Keratinocyte (primary cell): ENCODE results near the gene HEPACAM. TPM values are rescaled to one million over a fixed set of nuclear protein-coding genes. Genes with fewer than 3 reads are reported as not detected.

Experiments used
- DNase-seq: peaks from one replicate; pipeline ENCODE4 v3.0.0-alpha.2; 2011; ENCODE audit warnings: low read depth, missing footprints, low spot score
- FAIRE-seq: peaks from 2 replicates; lab custom pipeline; 2011; peaks lifted over from hg19 to GRCh38; lab: Jason Lieb, UNC
- H2AFZ ChIP-seq: 2 replicates; pipeline ENCODE4 v1.6.0; 2012; ENCODE audit warnings: low read length, control low read depth, inconsistent platforms; ENCODE audit not compliant: control insufficient read depth
- H3K27ac ChIP-seq: 2 replicates; pipeline ENCODE4 v1.5.1; 2011; ENCODE audit warnings: low read length; ENCODE audit not compliant: control insufficient read depth, insufficient read depth
- H3K27me3 ChIP-seq: 3 replicates; pipeline ENCODE4 v1.6.0; 2011; ENCODE audit warnings: low read length; ENCODE audit not compliant: control insufficient read depth, insufficient read depth; ENCODE audit errors: extremely low read depth
- H3K36me3 ChIP-seq, 2 experiments: 2 replicates in 1 of 2; 3 replicates in 1 of 2; pipeline ENCODE4 v1.5.1; 2011; ENCODE audit warnings: low read length in 2 of 2, mild to moderate bottlenecking in 1 of 2; ENCODE audit not compliant: control insufficient read depth in 2 of 2, insufficient read depth in 2 of 2; ENCODE audit errors: extremely low read depth in 1 of 2
- H3K4me1 ChIP-seq: 3 replicates; pipeline ENCODE4 v1.5.1; 2011; ENCODE audit warnings: low read length; ENCODE audit not compliant: control insufficient read depth, insufficient read depth; ENCODE audit errors: extremely low read depth
- H3K4me2 ChIP-seq: 3 replicates; pipeline ENCODE4 v1.6.0; 2011; ENCODE audit warnings: low read depth, low read length; ENCODE audit not compliant: control insufficient read depth, insufficient read depth; ENCODE audit errors: extremely low read depth
- H3K4me3 ChIP-seq, 3 experiments: fragments of 200-600 bp in 1 of 3; sonication (generic) in 1 of 3; 2 replicates in 2 of 3; 3 replicates in 1 of 3; pipeline ENCODE4 v1.5.1; 2011 to 2016; ENCODE audit warnings: low read length in 3 of 3, mild to moderate bottlenecking in 3 of 3, control low read depth in 2 of 3, inconsistent platforms in 1 of 3, low read depth in 1 of 3, mixed read lengths in 1 of 3, mixed run types in 1 of 3, moderate library complexity in 1 of 3; ENCODE audit not compliant: control insufficient read depth in 2 of 3, insufficient read depth in 2 of 3; ENCODE audit errors: extremely low read depth in 1 of 3
- H3K79me2 ChIP-seq: 2 replicates; pipeline ENCODE4 v1.6.0; 2012; ENCODE audit warnings: low read length; ENCODE audit not compliant: control insufficient read depth, insufficient read depth
- H3K9ac ChIP-seq: 3 replicates; pipeline ENCODE4 v1.6.0; 2011; ENCODE audit warnings: low read length; ENCODE audit not compliant: control insufficient read depth, insufficient read depth; ENCODE audit errors: extremely low read depth
- H3K9me1 ChIP-seq: 3 replicates; pipeline ENCODE4 v1.6.0; 2011; ENCODE audit warnings: low read length; ENCODE audit not compliant: control insufficient read depth, insufficient read depth; ENCODE audit errors: extremely low read depth
- H3K9me3 ChIP-seq: 2 replicates; pipeline ENCODE4 v1.5.1; 2012; ENCODE audit warnings: low read depth, low read length; ENCODE audit not compliant: control insufficient read depth
- H4K20me1 ChIP-seq: 3 replicates; pipeline ENCODE4 v1.6.0; 2011; ENCODE audit warnings: low read length; ENCODE audit not compliant: control insufficient read depth, insufficient read depth; ENCODE audit errors: extremely low read depth
- CTCF ChIP-seq, 3 experiments: IDR thresholded peaks in 1 of 3; conservative IDR thresholded peaks in 1 of 3; optimal IDR thresholded peaks in 1 of 3; 2 replicates in 2 of 3; 3 replicates in 1 of 3; pipeline versions ENCODE3 to v1.5.1; 2011; ENCODE audit warnings: low read length in 3 of 3, mild to moderate bottlenecking in 3 of 3, moderate library complexity in 2 of 3, control low read depth in 1 of 3, inconsistent platforms in 1 of 3; ENCODE audit not compliant: insufficient read depth in 2 of 3; ENCODE audit errors: extremely low read depth in 1 of 3
- EZH2 ChIP-seq: IDR thresholded peaks from one replicate; pipeline ENCODE4 v1.6.1; 2012; ENCODE audit warnings: inconsistent platforms, mild to moderate bottlenecking, low read length, moderate library complexity
- dilution Hi-C: fragments of 300-500 bp; cut with MboI; formaldehyde crosslinking; loops from one replicate; pipeline ENCODE4 v1.7.0; 2020; ENCODE audit warnings: low sequenced_read_pairs; ENCODE audit not compliant: extremely low pct_ligation_motif_present
- polyA plus RNA-seq, 5 experiments: library from polyadenylated mRNA; depleted of rRNA in 3 of 5; stranded (reverse) in 3 of 5; stranded (forward) in 1 of 5; unstranded in 1 of 5; fragments of >200 nt; gene quantifications; 1 replicate in 1 of 5; 2 replicates in 3 of 5; 3 replicates in 1 of 5; pipeline versions ENCODE4 v1.2.1 to v1.2.3, GENCODE V29; 2011 to 2012; ENCODE audit warnings: missing spikeins in 2 of 5, low read depth in 1 of 5, low replicate concordance in 1 of 5

HEPACAM gene
- polyA plus RNA-seq, 1 donor (not counting 4 experiments of a cell fraction or from before 2014, with no cell fraction given), result not detected

DNA sequence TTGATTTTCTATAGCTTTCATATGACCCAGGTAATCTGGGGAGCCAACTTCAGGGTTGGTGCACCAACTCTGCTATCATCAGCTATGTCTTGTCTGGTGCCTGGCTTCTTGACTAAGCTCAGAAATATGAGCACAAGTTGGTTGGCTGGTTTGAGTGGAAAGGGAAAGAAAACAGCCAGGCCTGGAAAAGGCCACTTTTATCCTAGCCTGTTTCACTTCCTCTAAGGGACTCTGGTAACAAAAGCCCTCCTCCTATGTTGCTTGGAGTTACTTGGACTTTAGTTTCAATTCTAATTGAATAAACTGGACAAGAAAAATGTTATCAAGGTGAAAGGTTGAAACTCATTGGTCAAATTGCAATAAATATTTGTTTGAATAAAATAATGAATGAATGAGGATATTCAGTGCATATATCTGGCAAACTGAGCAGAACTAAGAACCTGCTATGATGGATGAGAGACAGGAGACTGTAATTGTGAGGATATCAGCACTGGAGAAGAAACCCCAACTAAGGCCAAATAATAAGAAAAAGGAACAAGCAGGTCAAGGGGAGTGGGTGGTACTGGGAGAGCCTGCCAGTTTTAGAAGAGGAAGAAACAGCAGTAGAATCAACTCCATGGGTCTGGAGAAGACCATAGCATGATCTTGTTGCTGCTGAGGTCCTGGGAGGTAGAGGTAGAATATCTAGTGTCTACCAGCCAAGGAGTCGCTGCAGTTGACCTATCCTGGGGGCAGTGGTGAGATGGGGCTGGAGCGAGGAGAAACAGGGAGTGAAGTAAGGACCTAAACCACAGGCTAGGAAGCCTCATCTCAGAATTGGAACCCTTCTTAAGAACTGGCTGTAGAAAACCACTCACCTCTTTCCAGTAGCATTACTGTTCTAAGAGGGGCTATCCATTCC lies 46.4 kb downstream of the HEPACAM start:
- Histone ChIP-seq H3K4me2 (no peak overlapping the region), H3K9ac (no peak overlapping the region), H3K27me3 (no peaks in the 10 kb centered on the region), H3K4me1 (peaks cover under 1% of the 10 kb centered on the region), H4K20me1 (no peaks in the 10 kb centered on the region), H3K9me1 (no peaks in the 10 kb centered on the region), H3K9me3 (no peaks in the 10 kb centered on the region), H3K79me2 (no peaks in the 10 kb centered on the region), H3K27ac (no peak overlapping the region), H2AFZ (no peak overlapping the region), H3K36me3 (no peaks in the 10 kb centered on the region), H3K4me3 (no peak overlapping the region)
- TF ChIP-seq CTCF (optimal IDR thresholded peaks at IDR 0.05 in 1 of 3, IDR thresholded peaks at IDR 0.05 in 1 of 3, conservative IDR thresholded peaks at IDR 0.05 in 1 of 3; ENCODE audit: extremely low read depth in 1 of 3, insufficient read depth in 2 of 3, low read length in 3 of 3) (no peak), EZH2 (no peak)
- FAIRE-seq, result no peak
- dilution Hi-C loops, result no loop called here
- no peak for DNase-seq

- Histone ChIP-seq H3K4me3 (no peak overlapping the region), H3K9me3 (no peaks in the 10 kb centered on the region), H3K27ac (no peak overlapping the region), H3K27me3 (no peaks in the 10 kb centered on the region), H3K79me2 (no peaks in the 10 kb centered on the region), H2AFZ (no peak overlapping the region), H4K20me1 (no peaks in the 10 kb centered on the region), H3K4me2 (no peak overlapping the region), H3K9ac (no peak overlapping the region), H3K9me1 (no peaks in the 10 kb centered on the region), H3K36me3 (no peaks in the 10 kb centered on the region), H3K4me1 (no peaks in the 10 kb centered on the region)
- dilution Hi-C loops, result no loop called here
- DNase-seq, result no peak
- FAIRE-seq, result no peak
- TF ChIP-seq CTCF (optimal IDR thresholded peaks at IDR 0.05 in 1 of 3, IDR thresholded peaks at IDR 0.05 in 1 of 3, conservative IDR thresholded peaks at IDR 0.05 in 1 of 3; ENCODE audit: extremely low read depth in 1 of 3, insufficient read depth in 2 of 3, low read length in 3 of 3) (no peak), EZH2 (no peak)
Observed at GRCh38 chr11:124887667-124888013, 48.2 kb downstream of the HEPACAM start.
